Measurements from ENCODE around the gene EML5.
"Not testable (repeated sequence)": the region's sequence is repeated elsewhere in the genome, so short reads cannot be mapped to it uniquely, and the experiment has no call there.

EML5 gene

DNA sequence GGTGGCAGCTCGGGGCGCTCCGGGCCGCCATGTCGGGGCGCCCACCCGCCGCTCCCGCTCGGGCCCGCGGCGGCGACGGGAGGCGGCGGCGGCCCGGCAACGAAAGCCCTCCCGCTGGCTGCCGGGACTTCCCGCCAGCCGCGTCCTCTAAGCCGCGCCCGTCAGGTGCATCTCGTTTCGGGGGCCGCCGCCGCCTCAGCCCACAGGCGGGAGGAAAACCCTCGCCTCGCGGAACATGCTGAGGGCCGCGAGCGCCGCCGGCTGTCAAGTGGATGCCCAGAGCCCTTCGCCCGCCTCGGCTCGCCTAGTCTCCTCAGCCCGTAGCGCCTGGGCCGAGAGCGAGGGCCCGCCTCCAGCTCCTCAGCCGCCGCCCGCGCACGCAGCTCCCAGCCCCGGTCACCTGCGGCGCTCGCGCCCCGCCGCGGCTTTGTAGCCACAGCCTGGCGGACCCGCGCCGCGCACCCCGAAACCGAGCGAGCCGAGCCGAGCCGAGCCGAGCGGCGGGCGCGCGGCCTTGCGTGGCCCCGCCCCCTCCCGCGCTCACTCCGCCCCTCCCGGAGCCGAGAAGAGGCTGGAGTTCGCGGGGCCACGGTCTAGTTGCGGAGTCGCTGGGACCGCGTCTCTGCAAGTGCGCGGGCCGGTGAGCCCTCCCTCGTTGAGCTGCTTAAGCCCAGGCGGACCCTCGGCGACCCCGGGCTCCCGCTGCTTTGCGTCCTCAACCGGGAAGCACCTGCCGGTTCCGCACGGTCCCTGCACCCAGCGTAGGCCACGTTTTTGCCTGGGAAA is at the start of gene EML5:
EML5 (minus strand) TSS at position 481 of the 786 bp plus-strand sequence; CDS start at position 31, 450 bp downstream.
- peak; percentile 49 to 57 for DNase-seq

DNA sequence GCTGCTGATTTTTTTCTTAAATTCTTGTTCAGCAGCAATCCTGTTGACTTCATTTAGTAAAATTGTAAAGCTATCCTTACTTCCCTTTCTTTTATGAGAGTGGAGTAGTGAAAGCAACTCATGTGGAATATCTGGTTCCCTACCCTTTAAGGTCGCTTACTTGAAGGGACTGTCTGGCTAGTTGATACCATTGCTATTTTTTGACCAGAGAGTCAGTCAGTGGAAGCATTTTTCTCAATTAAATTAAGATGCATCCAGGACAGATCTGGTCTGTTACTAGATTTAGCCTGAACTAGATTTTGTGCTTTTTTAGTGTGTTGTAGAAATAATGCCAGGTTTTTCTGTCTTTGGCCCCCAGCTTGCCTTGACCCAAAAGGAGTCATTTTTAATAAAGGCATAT is 49.7 kb upstream of the EML5 start:
- no peak for DNase-seq

DNA sequence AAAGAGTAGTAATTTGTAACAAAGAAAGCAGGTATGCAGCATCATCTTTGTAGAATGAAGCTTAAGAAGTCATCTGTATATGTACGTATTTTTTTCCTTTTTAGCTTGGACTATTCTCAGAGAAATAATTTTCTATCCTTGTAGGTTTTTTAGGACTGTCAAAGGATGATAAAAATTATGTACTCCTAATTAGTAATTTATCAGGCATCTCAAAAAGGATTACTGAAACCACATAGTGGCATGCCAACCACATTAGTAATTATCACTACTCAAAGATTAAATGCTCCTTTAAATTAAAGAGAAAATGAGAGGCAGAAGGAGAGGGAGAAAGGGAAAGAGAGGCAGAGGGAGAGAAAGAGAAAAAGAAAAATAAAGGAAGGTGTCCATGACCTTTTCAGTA is 49.0 kb upstream of the EML5 start:
- DNase-seq = no peak

DNA sequence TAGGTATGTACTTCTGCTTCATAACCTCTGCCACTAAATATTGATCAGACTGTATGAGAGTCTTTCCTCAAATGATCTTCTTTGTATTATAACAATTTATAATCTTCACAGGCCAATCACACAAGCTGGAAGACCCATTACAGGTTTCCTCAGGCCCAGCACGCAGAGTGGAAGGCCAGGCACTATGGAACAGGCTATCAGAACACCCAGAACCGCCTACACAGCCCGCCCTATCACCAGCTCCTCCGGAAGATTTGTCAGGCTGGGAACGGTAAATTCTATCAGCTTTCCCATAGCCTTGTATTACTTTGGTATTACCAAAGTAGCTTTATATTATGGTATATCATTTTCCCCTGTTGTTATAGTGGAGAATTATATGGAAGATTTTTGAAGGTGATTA is 48.2 kb upstream of the EML5 start:
- DNase-seq = no peak

DNA sequence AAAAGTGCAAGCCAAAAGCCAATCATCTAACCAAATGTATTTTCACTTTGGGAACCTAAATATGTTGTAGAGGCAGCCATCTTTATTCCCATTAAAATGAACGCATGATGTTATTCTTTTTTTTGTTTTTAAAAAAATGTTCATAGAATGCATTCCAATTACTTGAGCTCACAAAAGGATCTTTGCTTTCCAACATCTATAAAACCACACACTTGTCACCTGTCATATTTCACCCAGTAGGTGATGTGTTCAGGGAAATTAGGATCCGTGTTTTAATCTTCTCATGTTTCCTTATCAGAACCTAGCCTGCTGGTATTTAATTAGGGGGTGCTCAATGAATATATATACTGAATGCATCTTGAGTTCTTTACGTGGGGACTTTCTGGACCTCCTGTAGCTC is 45.3 kb upstream of the EML5 start:
- DNase-seq = no peak

DNA sequence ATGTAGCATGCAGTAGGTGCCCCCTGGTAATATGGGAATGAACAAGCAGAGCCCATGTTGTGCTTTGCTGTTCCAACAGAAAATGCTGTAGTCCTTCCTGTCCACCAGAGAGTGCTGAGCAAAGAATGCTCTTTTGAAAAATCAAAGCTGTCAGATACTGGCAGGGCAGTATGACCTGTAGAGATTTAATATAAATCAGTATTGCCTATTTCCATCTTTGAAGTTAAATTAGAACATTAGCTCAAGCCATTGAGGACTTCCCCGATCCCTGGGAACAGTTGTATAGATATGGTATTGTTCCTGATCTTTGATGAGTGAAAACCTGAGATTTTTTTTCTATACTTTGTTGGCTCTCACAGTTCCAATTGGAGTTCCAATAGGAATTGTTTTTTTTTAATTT is 44.7 kb upstream of the EML5 start:
- no peak for DNase-seq

DNA sequence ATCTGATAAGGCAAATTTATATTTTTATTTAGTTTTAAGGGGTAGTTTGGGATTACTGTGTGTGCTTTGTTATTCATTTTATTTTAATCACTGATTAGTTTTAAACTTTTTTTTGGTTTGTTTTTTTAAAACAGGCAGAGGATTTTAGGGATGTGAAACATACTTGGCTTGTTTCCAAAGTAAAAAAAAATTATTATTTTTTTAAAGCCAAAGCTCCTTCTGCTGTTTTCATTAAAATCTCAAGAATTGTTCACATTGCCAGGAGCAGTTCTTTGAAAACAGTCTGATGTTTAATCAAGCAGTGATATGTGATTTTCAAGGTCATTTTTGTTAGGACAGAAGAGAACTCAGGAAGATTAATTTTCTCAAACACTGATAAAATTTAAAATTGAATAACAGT is 42.9 kb upstream of the EML5 start:
- no peak for DNase-seq

DNA sequence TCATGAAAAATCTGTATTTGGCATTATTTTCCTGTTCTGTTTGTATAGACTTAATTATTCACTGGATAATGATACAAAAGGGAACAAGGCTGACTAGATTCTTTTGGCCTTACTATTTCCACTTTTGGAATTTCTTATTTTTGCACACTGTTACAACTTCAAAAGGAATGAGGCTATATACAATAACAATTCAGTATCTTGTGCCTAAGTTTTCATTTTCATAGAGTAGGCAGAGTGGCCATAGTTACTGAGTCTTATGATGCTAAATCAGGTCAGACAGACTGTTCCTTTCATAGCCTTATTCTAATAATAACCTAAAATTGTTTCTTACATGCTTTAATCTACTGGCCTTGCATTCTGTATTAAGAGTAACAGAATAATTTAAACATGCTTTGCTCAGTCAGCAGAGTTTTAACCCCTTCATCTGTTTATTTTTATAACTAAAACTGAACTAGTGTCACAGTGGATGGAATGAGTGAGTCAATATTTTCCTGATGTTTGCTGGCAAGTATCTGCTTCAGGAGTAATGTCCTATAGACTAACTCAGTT is 42.2 kb upstream of the EML5 start:
- no peak for DNase-seq

DNA sequence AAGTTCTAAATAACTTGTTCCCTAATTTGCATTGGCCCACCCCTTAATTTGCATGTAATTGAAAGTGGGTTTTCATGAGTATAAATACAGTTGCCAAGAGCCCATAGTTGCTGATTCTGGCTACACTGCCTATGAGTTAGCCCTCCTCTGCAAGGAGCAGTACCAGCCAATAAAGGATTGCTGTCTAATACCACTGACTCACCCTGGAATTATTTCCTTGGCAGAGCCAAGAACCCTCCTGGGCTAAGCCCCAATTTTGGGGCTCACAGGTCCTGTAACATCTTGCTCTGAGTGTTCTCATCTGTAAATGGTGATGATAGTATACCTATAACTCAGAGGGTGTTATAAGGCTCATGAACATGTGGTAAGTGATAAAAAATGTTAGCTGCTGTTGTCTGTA is 38.5 kb upstream of the EML5 start:
- no peak for DNase-seq

DNA sequence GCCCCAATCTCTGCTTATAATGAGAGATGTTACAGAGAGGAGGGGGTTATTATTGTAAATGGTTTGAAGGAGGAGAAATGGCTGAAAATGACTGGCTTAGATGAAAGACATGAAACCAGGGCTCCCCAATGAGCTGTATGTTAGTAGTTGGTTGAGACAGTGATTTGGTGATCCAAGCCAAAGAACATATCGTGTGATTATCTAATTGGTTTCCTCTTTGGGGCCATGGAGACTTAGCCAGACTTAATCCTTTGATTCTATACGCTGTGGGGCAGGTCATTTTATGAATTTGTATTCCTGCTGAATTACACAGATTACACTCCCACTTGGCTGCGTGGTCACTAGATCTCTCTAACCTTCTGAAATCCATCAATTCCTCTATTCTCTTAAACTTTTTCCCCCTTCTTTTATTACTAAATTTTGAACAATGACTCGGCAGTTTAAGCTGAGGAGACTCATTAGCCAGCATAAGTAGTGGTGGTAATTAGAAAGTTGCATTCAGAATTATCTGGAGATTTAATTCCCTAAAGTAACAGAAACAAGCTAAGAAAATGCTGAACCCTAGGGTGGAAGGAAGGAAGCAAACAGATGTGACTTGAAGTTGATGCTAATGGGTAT is 37.0 kb upstream of the EML5 start:
- DNase-seq = no peak

DNA sequence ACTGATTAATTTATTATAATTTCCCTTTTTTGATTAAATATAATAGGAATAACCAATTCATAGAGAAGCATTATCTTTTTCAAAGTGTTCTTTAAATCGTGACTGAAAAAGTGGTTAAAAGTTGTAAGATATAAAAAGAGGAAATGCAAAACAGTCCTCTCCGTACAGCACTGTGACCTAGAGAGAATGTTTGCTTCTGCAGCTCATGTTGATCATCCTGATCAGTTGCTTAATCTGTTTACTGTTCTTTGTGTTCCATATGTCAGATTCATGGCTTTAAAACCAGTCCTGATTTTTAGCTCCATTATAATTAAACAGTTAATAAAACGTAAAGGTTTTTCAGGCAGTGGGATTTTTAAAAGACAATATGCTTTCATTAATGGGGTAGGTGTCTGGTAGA is 36.4 kb upstream of the EML5 start:
- DNase-seq = no peak

DNA sequence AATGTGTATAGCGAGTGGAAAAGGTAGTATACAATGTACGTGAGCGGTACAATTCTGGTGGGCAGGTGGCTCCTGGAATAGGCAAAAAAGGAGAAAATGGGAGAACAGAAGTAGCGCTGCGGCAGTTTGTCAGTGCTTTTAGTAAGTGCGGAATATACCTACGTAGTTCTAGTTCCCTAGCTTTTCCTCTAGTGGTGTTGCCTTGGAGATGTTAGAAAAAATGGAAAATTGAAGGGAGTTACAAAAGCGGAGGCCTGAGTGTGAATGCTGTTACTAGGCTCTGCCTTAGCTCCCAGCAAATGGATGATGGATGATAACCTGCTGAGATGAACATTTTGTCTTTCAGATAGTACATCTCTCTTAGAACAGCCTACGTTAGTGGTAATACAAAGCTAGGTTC is 32.8 kb upstream of the EML5 start:
- no peak for DNase-seq

DNA sequence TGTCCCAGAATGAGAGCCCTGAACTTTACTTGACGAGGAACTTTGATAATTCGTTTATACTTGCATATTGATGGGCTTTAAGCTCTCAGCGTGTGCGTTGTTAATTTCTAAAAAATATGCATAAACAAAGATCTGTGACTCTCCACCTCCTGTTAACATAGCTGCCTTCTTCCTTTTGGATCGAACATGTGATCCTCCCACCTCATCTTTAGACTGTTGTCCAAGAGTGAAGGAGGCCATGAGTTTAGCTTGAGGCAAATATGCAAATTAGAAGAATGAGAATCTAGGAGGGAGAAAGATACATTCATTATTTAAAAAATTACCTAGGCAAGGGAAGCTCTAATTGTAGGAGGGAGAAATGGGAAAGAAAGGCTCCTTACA is 32.3 kb upstream of the EML5 start:
- DNase-seq = no peak

DNA sequence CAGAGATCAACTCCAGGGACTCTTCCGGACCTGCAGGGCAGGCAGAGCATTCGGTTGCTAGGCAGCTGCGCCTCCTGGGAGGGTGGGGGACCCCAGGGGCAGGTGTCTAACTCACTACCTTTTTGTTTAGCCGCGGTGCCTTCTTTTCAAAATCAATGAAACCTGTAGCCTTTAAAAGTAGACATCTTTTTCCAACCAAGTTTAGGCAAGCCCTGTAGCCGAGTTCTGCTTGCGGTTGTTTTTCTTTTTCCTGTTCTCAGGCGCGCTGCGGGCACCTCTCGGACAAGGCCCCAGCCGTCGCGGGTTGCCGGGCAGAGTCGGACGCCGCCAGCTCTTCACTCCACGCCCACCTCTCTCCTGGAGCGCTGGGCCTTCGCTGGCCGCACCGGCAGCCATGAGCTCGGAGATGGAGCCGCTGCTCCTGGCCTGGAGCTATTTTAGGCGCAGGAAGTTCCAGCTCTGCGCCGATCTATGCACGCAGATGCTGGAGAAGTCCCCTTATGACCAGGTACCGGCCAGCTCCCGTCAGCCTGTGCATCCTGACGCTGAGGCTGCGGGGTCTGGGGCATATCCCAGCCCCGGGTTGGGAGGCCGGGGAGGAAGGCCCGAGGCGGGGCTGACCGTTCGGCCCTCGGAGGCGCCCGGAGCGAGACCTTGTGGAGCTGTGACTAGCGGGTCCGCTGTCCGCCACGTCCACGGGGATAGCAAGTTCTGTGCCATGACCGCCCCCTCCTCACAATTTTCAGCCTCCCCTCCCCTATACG is 31.7 kb upstream of the EML5 start, which contains the start of gene TTC8:
TTC8 (plus strand) TSS at position 338 of the 764 bp plus-strand sequence; CDS start at position 395, 57 bp downstream.
- peak; percentile 70 to 90 for DNase-seq

DNA sequence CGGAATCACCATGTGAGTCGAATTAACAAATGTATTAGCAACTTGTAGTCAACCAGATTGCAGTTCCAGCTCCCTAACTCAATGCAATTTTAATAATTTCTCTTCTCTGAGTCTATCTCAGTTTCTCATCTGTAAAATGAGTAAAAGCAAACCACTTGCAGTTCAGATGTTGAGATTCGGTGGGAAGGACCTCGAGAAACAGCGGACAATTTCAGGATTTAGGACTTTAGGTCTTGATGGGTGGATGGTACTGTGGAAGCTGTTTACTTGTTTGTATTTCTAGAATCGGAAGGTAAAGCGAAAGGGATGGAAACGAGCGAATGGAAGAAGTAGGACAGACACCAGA is 31.2 kb upstream of the EML5 start:
- DNase-seq = no peak

DNA sequence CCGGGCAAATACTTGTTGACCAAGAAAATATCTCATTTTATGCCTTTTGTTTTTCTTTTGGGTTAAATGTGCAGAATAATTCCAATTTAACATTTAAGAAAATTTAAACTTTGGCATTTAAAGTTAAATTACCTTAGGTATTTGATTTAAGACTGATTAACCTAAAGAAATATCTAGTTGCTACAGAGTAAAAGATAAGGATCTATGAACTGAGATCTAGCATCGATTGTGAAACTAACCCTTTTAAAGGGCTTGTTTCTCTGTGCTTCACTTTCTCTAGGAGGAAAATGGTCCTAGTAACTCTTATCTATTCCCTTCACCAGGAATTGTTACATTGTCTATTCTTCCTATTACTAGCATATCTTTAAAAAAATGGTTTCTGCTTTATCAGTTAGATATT is 29.1 kb upstream of the EML5 start:
- no peak for DNase-seq

DNA sequence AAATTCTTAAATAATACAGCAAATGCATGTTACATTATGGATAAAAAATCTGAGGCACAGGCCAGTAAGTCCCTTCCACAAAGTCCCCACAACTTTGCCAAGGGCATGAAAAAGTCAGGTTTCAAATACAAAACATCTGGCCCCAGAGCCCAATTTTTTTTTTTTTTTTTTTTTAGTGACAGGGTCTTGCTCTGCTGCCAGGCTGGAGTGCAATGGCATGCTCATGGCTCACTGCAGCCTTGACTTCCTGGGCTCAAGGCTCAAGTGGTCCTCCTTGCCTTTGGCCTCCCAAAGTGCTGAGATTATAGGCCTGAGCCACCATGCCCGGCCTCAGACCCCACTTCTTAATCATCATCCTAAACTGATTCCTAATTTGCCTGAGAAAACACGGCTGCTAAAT is 28.6 kb upstream of the EML5 start:
- no peak for DNase-seq

DNA sequence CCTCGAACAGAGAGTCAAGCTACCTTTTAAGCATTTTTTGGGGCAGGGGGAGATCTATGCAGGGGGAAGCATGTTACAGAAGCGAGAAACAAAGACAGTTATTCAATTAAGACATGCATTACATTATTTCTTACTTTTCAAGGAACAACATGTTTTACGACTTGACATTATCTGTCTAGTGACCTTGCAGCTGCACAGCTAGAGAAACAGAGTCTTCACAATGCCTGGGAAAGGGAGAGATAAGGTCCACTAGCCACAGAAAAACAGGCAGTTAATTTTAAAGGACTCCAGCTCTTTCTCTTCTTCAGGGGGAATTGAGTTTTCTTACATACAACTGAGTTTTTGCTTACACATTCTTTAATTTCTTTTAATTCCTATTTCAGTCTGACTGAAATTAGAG is 26.9 kb upstream of the EML5 start:
- DNase-seq = not testable (repeated sequence)

DNA sequence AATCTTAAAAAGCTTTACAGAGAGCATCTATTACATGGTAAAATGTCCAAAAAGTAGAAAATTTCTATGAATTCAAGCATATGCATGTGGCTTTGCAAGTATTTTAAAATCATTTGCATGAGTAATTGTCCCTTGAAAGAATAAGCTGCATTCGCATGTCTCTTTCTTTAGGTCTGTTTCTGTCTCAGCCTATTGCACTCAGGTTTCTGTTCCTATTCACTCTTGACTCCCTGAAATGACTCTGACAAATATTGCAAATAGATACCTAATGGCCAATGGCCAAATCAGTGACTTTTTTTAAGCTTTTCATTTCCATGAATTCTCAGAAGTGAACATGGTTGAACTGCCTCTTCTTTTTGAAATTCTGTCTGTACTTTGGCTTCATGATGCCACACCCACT is 25.3 kb upstream of the EML5 start:
- DNase-seq = no peak

DNA sequence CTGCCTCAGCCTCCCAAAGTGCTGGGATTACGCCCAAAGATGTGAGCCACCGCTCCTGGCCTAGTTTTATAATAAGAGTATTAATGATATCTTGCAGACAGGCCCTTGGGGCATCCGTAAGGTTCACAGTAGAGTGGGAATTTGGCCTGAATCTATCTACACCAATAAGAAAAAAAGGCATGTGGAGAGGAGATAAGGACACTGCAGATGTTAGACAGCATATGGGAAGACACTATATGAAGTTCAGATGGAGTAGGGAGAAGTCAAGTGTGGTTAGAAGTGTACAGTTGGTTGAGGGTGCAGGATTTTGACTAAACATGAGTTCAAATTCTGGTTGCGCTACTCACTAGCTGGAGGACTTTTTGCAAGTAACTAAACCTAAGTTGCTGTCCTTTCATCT is 23.2 kb upstream of the EML5 start:
- no peak for DNase-seq

DNA sequence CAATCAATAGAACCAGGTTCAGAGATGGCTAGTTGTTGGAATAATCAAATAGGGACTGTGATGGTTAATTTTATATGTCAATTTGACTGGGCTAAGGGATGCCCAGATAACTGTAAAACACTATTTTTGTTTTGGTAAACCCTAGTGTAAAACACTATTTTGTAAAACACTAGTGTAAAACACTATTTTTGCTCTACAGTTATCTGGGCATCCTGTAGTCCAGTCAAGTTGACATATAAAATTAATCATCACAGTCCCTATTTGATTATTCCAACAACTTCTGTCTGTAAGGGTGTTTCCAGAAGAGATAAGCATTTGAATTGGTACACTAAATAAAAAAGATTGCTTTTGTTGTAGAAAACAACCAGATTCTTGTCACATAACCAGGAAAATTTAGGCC is 15.6 kb upstream of the EML5 start:
- no peak for DNase-seq

DNA sequence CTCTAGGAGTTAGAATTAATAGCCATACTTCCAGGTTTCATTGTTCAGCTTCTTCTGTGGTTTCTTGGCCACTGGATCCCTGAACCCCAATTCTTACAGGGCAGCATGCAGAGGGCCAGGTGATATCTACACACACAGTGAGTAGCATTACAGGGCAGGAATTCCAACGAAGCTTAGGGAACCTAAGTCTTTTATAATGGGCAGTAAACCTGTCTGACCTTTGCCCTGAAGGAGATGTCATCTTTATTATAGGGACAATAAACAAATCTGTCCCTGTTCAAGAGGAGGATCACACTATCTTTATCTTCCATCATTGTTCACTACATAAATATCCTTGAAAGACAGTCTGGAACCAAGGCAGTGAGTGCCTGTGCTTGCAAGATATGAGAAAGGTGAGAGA is 11.7 kb upstream of the EML5 start:
- DNase-seq = no peak

DNA sequence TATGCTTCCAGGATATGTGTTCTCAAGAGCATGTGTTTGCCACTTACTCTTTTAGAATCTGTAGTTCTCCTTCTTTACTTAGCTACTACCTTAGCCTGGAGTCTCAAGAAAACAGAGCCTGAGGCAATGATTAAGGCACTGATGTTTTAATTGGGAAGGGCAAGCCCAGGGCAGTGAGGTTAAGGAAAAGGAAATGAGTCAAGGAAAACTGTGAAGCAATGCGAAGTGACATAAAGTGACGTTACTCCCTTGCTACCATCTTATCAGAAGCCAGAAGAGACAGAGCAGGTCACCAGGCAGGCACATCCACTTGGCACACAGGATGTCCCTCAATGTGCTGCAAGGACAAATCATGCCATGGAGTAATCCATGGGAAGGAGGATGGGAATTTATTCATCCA is 11.3 kb upstream of the EML5 start:
- no peak for DNase-seq

DNA sequence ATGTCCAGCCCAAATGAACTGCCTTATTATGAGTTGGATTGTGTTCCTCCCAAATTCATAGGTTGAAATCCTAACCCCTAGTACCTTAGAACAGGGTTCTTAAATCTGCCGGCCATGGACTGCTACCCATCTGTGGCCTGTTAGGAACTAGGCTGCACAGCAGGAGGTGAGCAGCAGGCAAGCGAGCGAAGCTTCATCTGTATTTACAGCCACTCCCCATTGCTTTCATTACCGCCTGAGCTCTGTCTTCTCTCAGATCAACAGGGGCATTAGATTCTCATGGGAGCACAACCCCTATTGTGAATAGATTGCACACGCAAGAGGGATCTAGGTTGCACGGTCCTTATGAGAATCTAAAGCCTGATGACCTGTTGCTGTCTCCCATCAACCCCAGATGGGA is 9.8 kb upstream of the EML5 start:
- no peak for DNase-seq
